Hepatocyte (in vitro differentiated cells): ENCODE results near the gene NAV2.

Experiments
- EZH2 ChIP-seq: fragments of 200-600 bp; sonication (generic); IDR thresholded peaks from 2 replicates; pipeline ENCODE4 v1.6.1; 2016; ENCODE audit warnings: antibody characterized with exemption, mild to moderate bottlenecking, borderline replicate concordance
- EZH2phosphoT487 ChIP-seq: fragments of 200-600 bp; sonication (generic); IDR thresholded peaks from one replicate; pipeline ENCODE4 v1.6.1; 2018; ENCODE audit warnings: antibody characterized with exemption, mild to moderate bottlenecking, low read depth, moderate library complexity; ENCODE audit not compliant: unreplicated experiment, severe bottlenecking
- TF ChIP-seq, protein P1 (sequence below): fragments of 200-600 bp; sonication (generic); IDR thresholded peaks from 2 replicates; pipeline ENCODE4 v1.5.1; 2016; ENCODE audit warnings: antibody characterized with exemption, mild to moderate bottlenecking; ENCODE audit not compliant: poor library complexity

DNA sequence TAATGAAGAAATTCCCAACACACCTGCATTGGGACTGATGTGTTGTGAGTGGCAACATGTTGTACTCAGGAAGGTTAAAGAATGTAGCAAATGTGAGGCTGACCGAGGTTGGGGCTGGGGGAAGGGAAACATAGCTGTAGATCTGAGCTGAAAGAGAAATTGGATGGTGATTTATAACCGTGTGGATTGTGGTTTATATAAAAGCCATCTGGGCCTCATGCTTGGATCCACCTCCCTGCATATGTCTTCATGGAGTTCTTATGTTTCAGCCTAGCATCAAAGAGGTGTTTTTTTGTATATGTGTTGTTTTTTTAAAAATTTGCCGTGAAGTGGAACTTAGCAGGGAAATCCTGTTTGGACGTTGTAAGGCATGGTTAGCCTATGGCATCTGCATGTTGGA, 141.3 kb downstream of the NAV2 start:
- TF ChIP-seq, protein P1, sequence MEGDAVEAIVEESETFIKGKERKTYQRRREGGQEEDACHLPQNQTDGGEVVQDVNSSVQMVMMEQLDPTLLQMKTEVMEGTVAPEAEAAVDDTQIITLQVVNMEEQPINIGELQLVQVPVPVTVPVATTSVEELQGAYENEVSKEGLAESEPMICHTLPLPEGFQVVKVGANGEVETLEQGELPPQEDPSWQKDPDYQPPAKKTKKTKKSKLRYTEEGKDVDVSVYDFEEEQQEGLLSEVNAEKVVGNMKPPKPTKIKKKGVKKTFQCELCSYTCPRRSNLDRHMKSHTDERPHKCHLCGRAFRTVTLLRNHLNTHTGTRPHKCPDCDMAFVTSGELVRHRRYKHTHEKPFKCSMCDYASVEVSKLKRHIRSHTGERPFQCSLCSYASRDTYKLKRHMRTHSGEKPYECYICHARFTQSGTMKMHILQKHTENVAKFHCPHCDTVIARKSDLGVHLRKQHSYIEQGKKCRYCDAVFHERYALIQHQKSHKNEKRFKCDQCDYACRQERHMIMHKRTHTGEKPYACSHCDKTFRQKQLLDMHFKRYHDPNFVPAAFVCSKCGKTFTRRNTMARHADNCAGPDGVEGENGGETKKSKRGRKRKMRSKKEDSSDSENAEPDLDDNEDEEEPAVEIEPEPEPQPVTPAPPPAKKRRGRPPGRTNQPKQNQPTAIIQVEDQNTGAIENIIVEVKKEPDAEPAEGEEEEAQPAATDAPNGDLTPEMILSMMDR: no peak
- TF ChIP-seq EZH2: no peak
- no peak for TF ChIP-seq EZH2phosphoT487
